Vagina (tissue), 2 donors: ENCODE results near the gene CHN2. TPM values are rescaled to one million over a fixed set of nuclear protein-coding genes. Genes with fewer than 3 reads are reported as not detected.

Experiments used
- DNase-seq, 2 donors: peaks; one replicate each; pipeline ENCODE4 v3.0.0-alpha.2; 2017; ENCODE audit errors: extremely low spot score in 2 of 2
- H3K27ac ChIP-seq: fragments of 200-600 bp; sonication (generic); one replicate; pipeline ENCODE4 v1.5.1; 2019
- H3K27me3 ChIP-seq: fragments of 200-600 bp; sonication (generic); one replicate; pipeline ENCODE4 v1.5.1; 2019
- H3K36me3 ChIP-seq, 2 donors: fragments of 200-600 bp; sonication (generic); one replicate each; pipeline ENCODE4 v1.5.1; 2017 to 2019
- H3K4me1 ChIP-seq: fragments of 200-600 bp; sonication (generic); one replicate; pipeline ENCODE4 v1.5.1; 2019
- H3K4me3 ChIP-seq, 2 donors: fragments of 200-600 bp; sonication (generic); 1 replicate in 1 of 2; 2 replicates in 1 of 2; pipeline ENCODE4 v1.5.1; 2016 to 2019
- H3K9me3 ChIP-seq: fragments of 200-600 bp; sonication (generic); one replicate; pipeline ENCODE4 v1.5.1; 2019
- CTCF ChIP-seq, 3 experiments: fragments of 450-650 bp in 2 of 3; fragments of 200-600 bp in 1 of 3; sonication (generic) in 1 of 3; IDR thresholded peaks; one replicate each; pipeline ENCODE4 v1.5.1; 2017 to 2019; ENCODE audit warnings: antibody characterized with exemption in 3 of 3, mild to moderate bottlenecking in 2 of 3, moderate library complexity in 2 of 3
- POLR2A ChIP-seq, 2 donors: fragments of 450-650 bp; IDR thresholded peaks; one replicate each; pipeline ENCODE4 v1.6.1; 2017; ENCODE audit warnings: antibody characterized with exemption in 2 of 2, mild to moderate bottlenecking in 2 of 2, moderate library complexity in 2 of 2
- POLR2AphosphoS5 ChIP-seq, 2 donors: sonication (generic); formaldehyde crosslinking; IDR thresholded peaks; one replicate each; pipeline ENCODE4 v1.9.0; 2017; ENCODE audit warnings: antibody characterized with exemption in 2 of 2, mild to moderate bottlenecking in 2 of 2, low read depth in 1 of 2; ENCODE audit not compliant: insufficient read depth in 1 of 2
- intact Hi-C: fragments of 100-400 bp; cut with DNase I; formaldehyde crosslinking; loops from one replicate; pipeline ENCODE4 v1.15.1; 2023
- total RNA-seq: library from RNA; depleted of rRNA; stranded (reverse); fragments of >200 nt; gene quantifications from one replicate; pipeline ENCODE4 v1.2.3, GENCODE V29; 2016

The CHN2 gene
- total RNA-seq, 1 donor from 2014 or later, result 11.0 TPM

- Histone ChIP-seq H3K27ac (no peak overlapping the region), H3K27me3 (no peaks in the 10 kb centered on the region), H3K4me3 (no peak overlapping the region), H3K36me3 (no peaks in the 10 kb centered on the region), H3K9me3 (no peaks in the 10 kb centered on the region), H3K4me1 (no peaks in the 10 kb centered on the region)
- intact Hi-C loops, result no loop called here
- DNase-seq, result no peak
- no peak for TF ChIP-seq POLR2AphosphoS5 (IDR thresholded peaks at IDR 0.05; ENCODE audit: insufficient read depth in 1 of 2, low read depth in 1 of 2)
- no peak for TF ChIP-seq CTCF (IDR thresholded peaks at IDR 0.05)
Measured at GRCh38 chr7:29275493-29275892, 80.9 kb downstream of the CHN2 start.

- intact Hi-C loops, result no loop called here
- Histone ChIP-seq H3K4me1 (peaks cover under 1% of the 10 kb centered on the region), H3K4me3 (no peak overlapping the region), H3K27me3 (no peaks in the 10 kb centered on the region), H3K9me3 (no peaks in the 10 kb centered on the region), H3K36me3 (no peaks in the 10 kb centered on the region), H3K27ac (no peak overlapping the region)
- no peak for DNase-seq
- TF ChIP-seq POLR2A (IDR thresholded peaks at IDR 0.05), result no peak
- no peak for TF ChIP-seq CTCF (IDR thresholded peaks at IDR 0.05)
- TF ChIP-seq POLR2AphosphoS5 (IDR thresholded peaks at IDR 0.05; ENCODE audit: insufficient read depth in 1 of 2, low read depth in 1 of 2), result no peak
Measured at GRCh38 chr7:29276199-29276598, 81.6 kb downstream of the CHN2 start.

GRCh38 chr7:29276806-29277205 is 82.2 kb downstream of the CHN2 start:
- H3K36me3 ChIP-seq, result no peaks in the 10 kb centered on the region
- no peaks in the 10 kb centered on the region for H3K27me3 ChIP-seq
- no peak overlapping the region for H3K27ac ChIP-seq
- H3K4me3 ChIP-seq, result no peak overlapping the region
- H3K9me3 ChIP-seq, result no peaks in the 10 kb centered on the region
- DNase-seq, result no peak
- intact Hi-C loops, result no loop called here
- peaks cover 6% of the 10 kb centered on the region for H3K4me1 ChIP-seq
- TF ChIP-seq CTCF (IDR thresholded peaks at IDR 0.05) (no peak), POLR2AphosphoS5 (IDR thresholded peaks at IDR 0.05; ENCODE audit: insufficient read depth in 1 of 2, low read depth in 1 of 2) (no peak), POLR2A (IDR thresholded peaks at IDR 0.05) (no peak)

GRCh38 chr7:29277436-29278215 is 83.1 kb downstream of the CHN2 start:
- TF ChIP-seq POLR2A (IDR thresholded peaks at IDR 0.05) (no peak), POLR2AphosphoS5 (IDR thresholded peaks at IDR 0.05; ENCODE audit: insufficient read depth in 1 of 2, low read depth in 1 of 2) (no peak), CTCF (IDR thresholded peaks at IDR 0.05) (no peak)

GRCh38 chr7:29278337-29279069 is 83.9 kb downstream of the CHN2 start:
- DNase-seq, result no peak
- H3K9me3 ChIP-seq, result no peaks in the 10 kb centered on the region
- intact Hi-C loops, result no loop called here
- H3K4me1 ChIP-seq, result peaks cover 11% of the 10 kb centered on the region
- H3K4me3 ChIP-seq, result no peak overlapping the region
- no peaks in the 10 kb centered on the region for H3K27me3 ChIP-seq
- TF ChIP-seq CTCF (IDR thresholded peaks at IDR 0.05), result no peak
- no peak for TF ChIP-seq POLR2A (IDR thresholded peaks at IDR 0.05)
- no peak for TF ChIP-seq POLR2AphosphoS5 (IDR thresholded peaks at IDR 0.05; ENCODE audit: insufficient read depth in 1 of 2, low read depth in 1 of 2)
- no peaks in the 10 kb centered on the region for H3K36me3 ChIP-seq
- no peak overlapping the region for H3K27ac ChIP-seq

More at GRCh38 chr7:29277436-29278215, 83.1 kb downstream of the CHN2 start:
- intact Hi-C loops, result no loop called here
- no peaks in the 10 kb centered on the region for H3K36me3 ChIP-seq
- no peak overlapping the region for H3K27ac ChIP-seq
- no peak overlapping the region for H3K4me3 ChIP-seq
- no peaks in the 10 kb centered on the region for H3K27me3 ChIP-seq
- no peaks in the 10 kb centered on the region for H3K9me3 ChIP-seq
- peaks cover 11% of the 10 kb centered on the region for H3K4me1 ChIP-seq
- no peak for DNase-seq
